ENCODE measurements around the gene KCNAB3. TPM values are rescaled to one million over a fixed set of nuclear protein-coding genes. Genes with fewer than 3 reads are reported as not detected.

The KCNAB3 gene
- total and polyA plus RNA-seq, 7 experiments from 2014 or later = 0.10 to 18.0 (median 11.8) TPM

DNA sequence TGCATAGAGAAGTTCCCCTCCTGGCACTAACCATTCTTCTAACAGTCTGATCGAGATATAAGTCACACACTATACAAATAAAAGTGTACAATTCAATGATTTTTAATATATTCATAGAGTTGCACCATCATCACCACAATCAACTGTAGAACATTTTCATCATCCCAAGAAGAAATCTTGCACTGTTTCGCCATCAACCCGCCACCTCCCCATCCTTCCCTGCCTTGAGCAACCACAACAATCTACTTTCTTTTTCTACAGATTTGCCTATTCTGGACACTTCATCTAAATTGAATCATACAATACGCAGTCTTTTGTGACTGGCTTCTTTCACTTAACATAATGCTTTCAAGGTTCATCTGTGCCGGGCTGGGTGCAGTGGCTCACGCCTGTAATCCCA lies 39.8 kb upstream of the KCNAB3 start:
- no peaks in the 10 kb centered on the region for H3K36me3 ChIP-seq (ENCODE audit: control insufficient read depth in 2 of 3, insufficient read depth in 3 of 3, low read length in 3 of 3)
- Mint-ChIP-seq H3K27ac (no peak overlapping the region), H3K27me3 (peaks cover 0 to 15% (median 0%) of the 10 kb centered on the region in 5 donors), H3K9me3 (peaks cover 2 to 11% (median 4%) of the 10 kb centered on the region in 11 donors), H3K4me1 (peaks cover 0 to 1% (median 0%) of the 10 kb centered on the region in 7 donors), H3K4me3 (no peak overlapping the region), H3K36me3 (peaks cover 2 to 4% (median 2%) of the 10 kb centered on the region in 5 donors)
- ChIA-PET POLR2A (interaction anchor here (0.6 kb wide), 1 partner anchor 326 kb away, joined by 4 read pairs; no protein-coding TSS in a partner anchor), CTCF (no interaction called here)
- peaks cover 0 to under 1% of the 10 kb centered on the region in 2 donors for H3K27me3 ChIP-seq (ENCODE audit: control insufficient read depth in 2 of 2, insufficient read depth in 2 of 2, low read length in 2 of 2)
- DNase-seq (no peak), ATAC-seq (peak; percentile 60)
- no peak overlapping the region for H3K27ac ChIP-seq (ENCODE audit: low read depth, low read length)
- intact Hi-C loops (cut with micrococcal nuclease) = no loop called here
- no peaks in the 10 kb centered on the region for H3K4me1 ChIP-seq (ENCODE audit: control insufficient read depth in 2 of 2, insufficient read depth in 2 of 2, low read length in 2 of 2)
- H3K9me3 ChIP-seq (ENCODE audit: control insufficient read depth in 2 of 3, low read length in 3 of 3) = peaks cover 0 to 4% (median under 1%) of the 10 kb centered on the region in 3 experiments
- no peak overlapping the region for H3K4me3 ChIP-seq (ENCODE audit: low read length)

DNA sequence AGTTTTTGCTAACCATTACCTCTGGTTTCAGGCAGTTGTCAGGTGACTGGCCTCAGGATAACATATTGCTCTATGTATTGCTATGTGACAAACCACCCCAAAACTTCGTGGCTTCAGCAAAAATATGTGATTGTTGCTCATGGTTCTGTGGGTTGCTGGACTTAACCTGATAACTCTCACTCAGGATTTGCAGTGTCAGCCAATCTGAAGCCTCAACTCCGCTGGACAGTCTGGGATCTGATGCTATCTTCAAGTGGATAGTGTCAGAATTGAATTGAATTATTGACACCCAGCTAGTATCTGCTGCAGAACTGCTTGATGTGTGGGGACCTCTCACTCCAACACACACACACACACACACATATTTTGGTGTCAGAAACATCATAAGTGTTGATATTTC lies 38.1 kb upstream of the KCNAB3 start:
- no peak overlapping the region for H3K4me3 ChIP-seq (ENCODE audit: low read length)
- H3K9me3 Mint-ChIP-seq = no peaks in the 10 kb centered on the region
- POLR2A ChIA-PET = no interaction called here
- no peaks in the 10 kb centered on the region for H3K27me3 ChIP-seq (ENCODE audit: control insufficient read depth in 2 of 2, insufficient read depth in 2 of 2, low read length in 2 of 2)
- intact Hi-C loops (cut with micrococcal nuclease) = no loop called here
- H3K4me1 ChIP-seq (ENCODE audit: control insufficient read depth in 2 of 2, insufficient read depth in 2 of 2, low read length in 2 of 2) = no peaks in the 10 kb centered on the region
- H3K4me1 Mint-ChIP-seq = peaks cover 0 to 1% (median 0%) of the 10 kb centered on the region in 7 donors
- H3K4me3 Mint-ChIP-seq = no peak overlapping the region
- H3K9me3 ChIP-seq (ENCODE audit: control insufficient read depth in 2 of 3, low read length in 3 of 3) = no peaks in the 10 kb centered on the region
- peaks cover 0 to 13% (median 0%) of the 10 kb centered on the region in 5 donors for H3K27me3 Mint-ChIP-seq
- ATAC-seq (no peak), DNase-seq (no peak)
- H3K27ac Mint-ChIP-seq = no peak overlapping the region
- CTCF ChIA-PET = no interaction called here
- H3K27ac ChIP-seq (ENCODE audit: low read depth, low read length) = no peak overlapping the region
- no peaks in the 10 kb centered on the region for H3K36me3 Mint-ChIP-seq
- H3K36me3 ChIP-seq (ENCODE audit: control insufficient read depth in 2 of 3, insufficient read depth in 3 of 3, low read length in 3 of 3) = no peaks in the 10 kb centered on the region

DNA sequence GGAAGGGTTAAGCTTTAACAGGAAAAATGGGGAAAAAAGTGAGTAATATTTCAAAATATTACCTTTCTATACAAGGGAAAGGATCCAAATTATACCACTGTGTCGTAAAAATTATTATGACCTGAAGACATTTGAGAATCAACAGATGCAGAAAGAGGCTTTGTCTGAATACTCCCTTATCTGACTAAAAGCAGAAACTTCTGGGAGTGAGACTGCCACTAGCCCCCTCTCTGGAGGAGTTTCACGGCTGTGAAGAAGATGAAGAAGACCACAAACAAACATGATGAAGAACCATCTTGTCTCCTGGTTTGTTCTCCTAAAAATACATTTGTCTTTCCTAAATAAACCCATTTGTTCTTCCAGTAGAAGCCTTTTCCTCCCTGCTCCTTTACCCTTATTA lies 31.8 kb upstream of the KCNAB3 start:
- Mint-ChIP-seq H3K36me3 (no peaks in the 10 kb centered on the region), H3K27ac (no peak overlapping the region), H3K27me3 (peaks cover 0 to 22% (median 0%) of the 10 kb centered on the region in 5 donors), H3K9me3 (no peaks in the 10 kb centered on the region), H3K4me3 (no peak overlapping the region), H3K4me1 (no peaks in the 10 kb centered on the region)
- H3K4me3 ChIP-seq (ENCODE audit: low read length) = no peak overlapping the region
- H3K4me1 ChIP-seq (ENCODE audit: control insufficient read depth in 2 of 2, insufficient read depth in 2 of 2, low read length in 2 of 2) = no peaks in the 10 kb centered on the region
- intact Hi-C loops (cut with micrococcal nuclease) = no loop called here
- H3K27ac ChIP-seq (ENCODE audit: low read depth, low read length) = no peak overlapping the region
- no peaks in the 10 kb centered on the region for H3K36me3 ChIP-seq (ENCODE audit: control insufficient read depth in 2 of 3, insufficient read depth in 3 of 3, low read length in 3 of 3)
- ATAC-seq (no peak), DNase-seq (no peak)
- no peaks in the 10 kb centered on the region for H3K9me3 ChIP-seq (ENCODE audit: control insufficient read depth in 2 of 3, low read length in 3 of 3)
- POLR2A ChIA-PET = interaction anchor here (1.0 kb wide), 1 partner anchor 17 kb away, joined by 4 read pairs; no protein-coding TSS in a partner anchor
- CTCF ChIA-PET = interaction anchor here (0.6 kb wide), 1 partner anchor 22 kb away, joined by 4 read pairs; no protein-coding TSS in a partner anchor
- no peaks in the 10 kb centered on the region for H3K27me3 ChIP-seq (ENCODE audit: control insufficient read depth in 2 of 2, insufficient read depth in 2 of 2, low read length in 2 of 2)

DNA sequence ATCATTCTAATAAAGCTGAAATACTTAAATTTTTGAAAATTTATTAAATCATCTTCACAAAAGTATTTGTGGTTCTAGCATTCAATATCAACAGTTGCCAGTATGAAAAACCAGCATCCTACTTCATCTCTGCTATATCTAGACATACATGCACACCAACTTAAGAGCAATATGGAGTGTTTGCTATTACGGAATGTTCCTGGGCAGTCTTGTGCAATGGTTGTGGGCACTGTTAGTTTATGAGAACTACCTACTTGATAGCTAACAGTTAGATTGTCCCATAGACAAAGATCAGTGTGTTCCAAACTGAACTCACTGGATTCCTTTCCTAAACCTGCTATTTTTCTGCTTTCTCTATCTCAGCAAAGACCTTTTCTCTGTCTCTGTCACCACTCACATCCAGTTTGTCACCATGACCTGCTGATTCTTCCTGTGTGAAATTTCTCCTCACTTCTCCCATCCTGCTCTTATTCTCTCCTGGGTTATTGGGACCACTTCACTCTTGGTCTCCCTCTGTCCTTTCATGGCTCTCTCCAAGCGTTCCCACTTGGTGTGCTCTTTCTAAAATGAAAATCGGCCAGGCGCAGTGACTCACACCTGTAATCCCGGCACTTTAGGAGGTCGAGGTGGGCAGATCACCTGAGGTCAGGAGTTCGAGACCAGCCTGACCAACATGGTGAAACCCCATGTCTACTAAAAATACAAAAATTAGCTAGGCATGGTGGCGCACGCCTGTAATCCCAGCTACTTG lies 30.0 kb upstream of the KCNAB3 start:
- DNase-seq (no peak), ATAC-seq (no peak)
- H3K4me3 ChIP-seq (ENCODE audit: low read length) = no peak overlapping the region
- no peak overlapping the region for H3K27ac Mint-ChIP-seq
- H3K4me3 Mint-ChIP-seq = no peak overlapping the region
- H3K9me3 ChIP-seq (ENCODE audit: control insufficient read depth in 2 of 3, low read length in 3 of 3) = no peaks in the 10 kb centered on the region
- H3K36me3 ChIP-seq (ENCODE audit: control insufficient read depth in 2 of 3, insufficient read depth in 3 of 3, low read length in 3 of 3) = no peaks in the 10 kb centered on the region
- no peaks in the 10 kb centered on the region for H3K36me3 Mint-ChIP-seq
- no peaks in the 10 kb centered on the region for H3K9me3 Mint-ChIP-seq
- H3K27ac ChIP-seq (ENCODE audit: low read depth, low read length) = no peak overlapping the region
- H3K27me3 ChIP-seq (ENCODE audit: control insufficient read depth in 2 of 2, insufficient read depth in 2 of 2, low read length in 2 of 2) = no peaks in the 10 kb centered on the region
- no peaks in the 10 kb centered on the region for H3K4me1 Mint-ChIP-seq
- peaks cover 0 to 22% (median 0%) of the 10 kb centered on the region in 5 donors for H3K27me3 Mint-ChIP-seq
- ChIA-PET CTCF (interaction anchor here (0.6 kb wide), 1 partner anchor 184 kb away, joined by 3 read pairs; no protein-coding TSS in a partner anchor), POLR2A (no interaction called here)
- intact Hi-C loops (cut with micrococcal nuclease) = loop anchor here in 1 of 2 donors (2.0 kb wide), 1 partner anchor 15 kb away; no protein-coding TSS in a partner anchor
- H3K4me1 ChIP-seq (ENCODE audit: control insufficient read depth in 2 of 2, insufficient read depth in 2 of 2, low read length in 2 of 2) = no peaks in the 10 kb centered on the region

DNA sequence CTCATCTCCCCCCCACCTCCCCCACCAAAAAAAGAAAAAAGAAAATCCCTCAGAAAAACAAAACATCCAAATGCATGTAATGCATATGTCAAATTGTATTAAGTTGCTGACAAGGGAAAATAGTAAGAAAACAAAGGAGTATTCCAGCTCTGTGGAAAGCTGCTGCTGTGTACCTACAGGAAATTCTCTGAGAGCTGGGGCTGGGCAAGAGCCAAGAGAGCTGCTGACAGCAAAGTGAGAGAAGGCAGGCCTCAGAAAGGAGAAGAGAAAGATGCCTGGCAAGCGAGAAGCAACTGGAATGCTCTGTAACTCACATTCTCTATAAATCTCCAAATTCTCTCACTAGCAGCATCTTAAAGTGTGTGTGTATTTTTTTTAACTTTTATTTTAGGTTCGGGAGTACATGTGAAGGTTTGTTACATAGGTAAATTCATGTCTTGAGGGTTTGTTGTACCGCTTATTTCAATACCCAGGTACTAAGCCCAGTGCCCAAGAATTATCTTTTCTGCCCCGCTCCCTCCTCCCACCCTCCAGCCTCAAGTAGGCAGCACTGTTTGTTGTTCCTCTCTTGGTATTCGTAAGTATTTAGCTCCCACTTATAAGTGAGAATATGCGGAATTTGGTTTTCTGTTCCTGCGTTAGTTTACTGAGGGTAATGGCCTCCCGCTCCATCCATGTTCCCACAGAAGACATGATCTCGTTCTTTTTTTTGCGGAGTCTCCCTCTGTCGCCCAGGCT lies 26.7 kb upstream of the KCNAB3 start:
- no peaks in the 10 kb centered on the region for H3K27me3 ChIP-seq (ENCODE audit: control insufficient read depth in 2 of 2, insufficient read depth in 2 of 2, low read length in 2 of 2)
- CTCF ChIA-PET = no interaction called here
- intact Hi-C loops (cut with micrococcal nuclease) = no loop called here
- no peaks in the 10 kb centered on the region for H3K9me3 ChIP-seq (ENCODE audit: control insufficient read depth in 2 of 3, low read length in 3 of 3)
- no peak overlapping the region for H3K27ac Mint-ChIP-seq
- POLR2A ChIA-PET = no interaction called here
- peaks cover 0 to 15% (median 0%) of the 10 kb centered on the region in 5 donors for H3K27me3 Mint-ChIP-seq
- no peaks in the 10 kb centered on the region for H3K4me1 ChIP-seq (ENCODE audit: control insufficient read depth in 2 of 2, insufficient read depth in 2 of 2, low read length in 2 of 2)
- DNase-seq = no peak
- no peaks in the 10 kb centered on the region for H3K36me3 ChIP-seq (ENCODE audit: control insufficient read depth in 2 of 3, insufficient read depth in 3 of 3, low read length in 3 of 3)
- no peak overlapping the region for H3K4me3 Mint-ChIP-seq
- no peak overlapping the region for H3K4me3 ChIP-seq (ENCODE audit: low read length)
- peaks cover 2 to 8% (median 3%) of the 10 kb centered on the region in 7 donors for H3K4me1 Mint-ChIP-seq
- no peak overlapping the region for H3K27ac ChIP-seq (ENCODE audit: low read depth, low read length)
- ATAC-seq = no peak
- no peaks in the 10 kb centered on the region for H3K9me3 Mint-ChIP-seq
- H3K36me3 Mint-ChIP-seq = peaks cover 0 to 2% (median 0%) of the 10 kb centered on the region in 5 donors

DNA sequence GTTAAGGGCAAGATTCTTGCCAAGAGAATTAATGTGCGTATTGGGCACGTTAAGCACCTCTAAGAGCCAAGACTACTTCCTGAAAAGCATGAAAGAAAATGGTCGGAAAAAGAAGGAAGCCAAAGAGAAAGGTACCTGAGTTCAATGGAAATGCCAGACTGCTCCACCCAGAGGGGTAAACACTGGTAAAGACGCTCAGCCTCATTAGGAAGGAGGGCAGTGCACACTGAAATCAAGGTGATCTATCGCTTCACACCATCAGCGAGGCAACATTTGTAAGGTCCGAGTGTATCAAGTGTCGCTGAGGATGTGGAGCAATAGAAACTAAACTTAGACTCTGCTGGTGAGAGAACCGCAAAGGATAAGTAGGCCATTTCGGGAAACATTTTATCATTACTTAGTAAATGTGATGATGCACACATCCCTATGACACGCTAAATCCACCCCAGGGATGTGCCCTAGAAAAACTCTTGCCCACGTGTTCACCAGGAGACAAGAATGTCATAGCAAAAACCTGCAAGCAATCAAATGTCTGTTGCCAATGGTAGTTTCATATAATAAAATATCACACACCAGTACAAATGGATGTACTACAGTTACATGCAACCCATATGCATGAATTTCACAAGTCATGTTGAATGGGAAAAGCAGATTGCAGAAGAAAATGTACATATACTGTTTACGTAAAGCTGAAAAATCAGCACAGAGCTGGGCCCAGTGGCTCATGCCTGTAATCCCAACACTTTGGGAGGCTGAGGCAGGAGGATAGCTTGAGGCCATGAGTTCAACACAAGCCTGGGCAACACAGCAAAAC lies 26.0 kb upstream of the KCNAB3 start:
- Histone ChIP-seq H3K9me3 (ENCODE audit: control insufficient read depth in 2 of 3, low read length in 3 of 3) (no peaks in the 10 kb centered on the region), H3K27ac (ENCODE audit: low read depth, low read length) (no peak overlapping the region), H3K4me1 (ENCODE audit: control insufficient read depth in 2 of 2, insufficient read depth in 2 of 2, low read length in 2 of 2) (no peaks in the 10 kb centered on the region), H3K4me3 (ENCODE audit: low read length) (no peak overlapping the region), H3K27me3 (ENCODE audit: control insufficient read depth in 2 of 2, insufficient read depth in 2 of 2, low read length in 2 of 2) (no peaks in the 10 kb centered on the region), H3K36me3 (ENCODE audit: control insufficient read depth in 2 of 3, insufficient read depth in 3 of 3, low read length in 3 of 3) (no peaks in the 10 kb centered on the region)
- peaks cover 4 to 13% (median 7%) of the 10 kb centered on the region in 7 donors for H3K4me1 Mint-ChIP-seq
- no peak overlapping the region for H3K4me3 Mint-ChIP-seq
- peaks cover 0 to 4% (median 0%) of the 10 kb centered on the region in 5 donors for H3K36me3 Mint-ChIP-seq
- no peaks in the 10 kb centered on the region for H3K9me3 Mint-ChIP-seq
- no peak for ATAC-seq
- intact Hi-C loops (cut with micrococcal nuclease) = no loop called here
- H3K27me3 Mint-ChIP-seq = peaks cover 0 to 10% (median 0%) of the 10 kb centered on the region in 5 donors
- CTCF ChIA-PET = interaction anchor here (0.8 kb wide), 1 partner anchor 16 kb away, joined by 3 read pairs; no protein-coding TSS in a partner anchor
- POLR2A ChIA-PET = no interaction called here
- no peak overlapping the region for H3K27ac Mint-ChIP-seq
- DNase-seq = no peak

All from naive thymus-derived CD4-positive, alpha-beta T cell (primary cell).